Effector memory CD4-positive, alpha-beta T cell (primary cell): ENCODE data around the gene COCH.

Experiments
- DNase-seq, 3 donors: peaks; one replicate each; pipeline ENCODE4 v3.0.0-alpha.2; 2020
- H3K27ac ChIP-seq: 2 replicates; pipeline ENCODE4 v1.7.0; 2013; ENCODE audit warnings: mild to moderate bottlenecking, low read length, moderate library complexity; ENCODE audit not compliant: insufficient read depth, poor library complexity, severe bottlenecking
- H3K27me3 ChIP-seq: replicated peaks from 2 replicates; pipeline ENCODE4 v1.7.0; 2013; ENCODE audit warnings: mild to moderate bottlenecking, low read length; ENCODE audit not compliant: insufficient read depth, control insufficient read depth, poor library complexity, severe bottlenecking
- H3K36me3 ChIP-seq: 2 replicates; pipeline ENCODE4 v1.7.0; 2013; ENCODE audit warnings: mild to moderate bottlenecking, low read length, moderate library complexity; ENCODE audit not compliant: control insufficient read depth, insufficient read depth
- H3K4me1 ChIP-seq: 2 replicates; pipeline ENCODE4 v1.7.0; 2013; ENCODE audit warnings: low read length, mild to moderate bottlenecking; ENCODE audit not compliant: control insufficient read depth, insufficient read depth, poor library complexity, severe bottlenecking
- H3K4me3 ChIP-seq: 2 replicates; pipeline ENCODE4 v1.7.0; 2013; ENCODE audit warnings: low read length, low read depth, mild to moderate bottlenecking; ENCODE audit not compliant: insufficient read depth, poor library complexity, severe bottlenecking
- H3K9me3 ChIP-seq: 2 replicates; pipeline ENCODE4 v1.7.0; 2013; ENCODE audit warnings: mild to moderate bottlenecking, low read length, moderate library complexity; ENCODE audit not compliant: control insufficient read depth
- total RNA-seq, 3 donors: gene quantifications; one replicate each; lab custom pipeline; 2026; lab: John Stamatoyannopoulos, UW

COCH gene
- 0.09 to 0.39 (median 0.17) reads per million in 3 donors for total RNA-seq

DNA sequence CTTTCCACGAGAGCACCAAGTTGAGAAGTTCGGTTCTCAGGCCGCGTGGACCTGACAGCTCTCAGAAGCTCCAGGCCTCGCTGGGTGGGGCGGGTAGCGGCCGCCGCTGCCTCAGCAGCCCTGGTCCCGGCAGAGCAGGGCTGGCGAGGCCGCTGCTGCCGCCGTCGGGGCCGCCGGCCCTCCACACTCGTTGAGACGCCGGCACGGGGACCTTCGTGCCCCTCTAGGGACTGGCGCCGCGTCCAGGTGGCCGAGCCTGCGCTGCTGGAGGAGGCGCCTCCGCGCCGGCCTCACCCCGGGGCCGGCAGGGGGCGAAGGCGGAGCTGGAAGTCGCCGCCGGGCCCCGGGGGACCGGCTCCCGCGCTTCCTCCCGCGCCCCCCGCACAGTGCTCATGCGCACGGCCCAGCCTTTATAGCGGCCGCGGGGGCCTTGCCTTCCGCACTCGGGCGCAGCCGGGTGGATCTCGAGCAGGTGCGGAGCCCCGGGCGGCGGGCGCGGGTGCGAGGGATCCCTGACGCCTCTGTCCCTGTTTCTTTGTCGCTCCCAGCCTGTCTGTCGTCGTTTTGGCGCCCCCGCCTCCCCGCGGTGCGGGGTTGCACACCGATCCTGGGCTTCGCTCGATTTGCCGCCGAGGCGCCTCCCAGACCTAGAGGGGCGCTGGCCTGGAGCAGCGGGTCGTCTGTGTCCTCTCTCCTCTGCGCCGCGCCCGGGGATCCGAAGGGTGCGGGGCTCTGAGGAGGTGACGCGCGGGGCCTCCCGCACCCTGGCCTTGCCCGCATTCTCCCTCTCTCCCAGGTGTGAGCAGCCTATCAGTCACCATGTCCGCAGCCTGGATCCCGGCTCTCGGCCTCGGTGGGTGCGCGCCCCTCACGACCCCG, at the start of gene COCH:
COCH (plus strand) TSS at position 440 of the 879 bp plus-strand sequence; CDS start at position 820, 380 bp downstream.
- H3K4me1 ChIP-seq, result peaks cover 12% of the 10 kb centered on the region
- DNase-seq, result no peak
- H3K4me3 ChIP-seq, result peak within 1 kb of the TSS; percentile 56
- H3K27ac ChIP-seq, result no peak within 1 kb of the TSS
- H3K36me3 ChIP-seq, result no peaks in the 10 kb centered on the region
- peaks cover 22% of the 10 kb centered on the region for H3K27me3 ChIP-seq
- H3K9me3 ChIP-seq, result no peaks in the 10 kb centered on the region

DNA sequence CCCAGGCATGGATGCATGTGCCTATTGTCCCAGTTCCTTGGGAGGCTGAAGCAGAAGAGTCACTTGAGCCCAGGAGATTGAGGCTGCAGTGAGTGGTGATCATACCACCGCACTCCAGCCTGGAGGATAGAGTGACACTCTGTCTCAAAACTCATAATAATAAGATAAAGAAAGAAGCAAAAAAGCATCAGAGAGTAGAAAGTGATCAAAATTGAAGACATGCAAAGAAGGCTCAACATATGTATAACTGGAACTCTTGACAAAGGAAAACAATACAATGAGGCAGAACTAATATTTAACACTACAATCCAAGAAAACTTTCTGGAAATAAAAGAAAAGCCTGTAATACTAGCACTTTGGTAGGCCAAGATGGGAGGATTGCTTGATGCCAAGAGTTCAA, 48.3 kb upstream of the COCH start:
- Histone ChIP-seq H3K36me3 (no peaks in the 10 kb centered on the region), H3K4me1 (no peaks in the 10 kb centered on the region), H3K9me3 (no peaks in the 10 kb centered on the region), H3K27me3 (no peaks in the 10 kb centered on the region), H3K27ac (no peak overlapping the region), H3K4me3 (no peak overlapping the region)
- no peak for DNase-seq

DNA sequence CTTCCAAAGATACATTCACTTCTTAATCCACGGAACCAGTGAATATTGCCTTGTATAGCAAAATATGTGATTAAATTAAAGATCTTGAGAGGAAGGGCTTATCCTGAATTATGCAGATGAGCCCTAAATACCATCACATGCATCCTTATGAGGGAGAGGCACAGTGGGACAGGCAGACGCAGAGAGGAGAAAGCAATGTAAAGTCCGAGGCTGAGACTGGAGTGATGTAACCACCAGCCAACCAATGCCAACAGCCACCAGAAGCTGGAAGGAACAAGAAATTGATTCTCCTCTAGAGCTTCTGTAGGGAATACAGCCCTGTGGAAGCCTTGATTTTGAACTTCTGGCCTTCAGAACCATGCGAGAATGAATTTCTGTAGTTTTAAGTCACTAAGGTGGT, 44.5 kb upstream of the COCH start:
- Histone ChIP-seq H3K27ac (no peak overlapping the region), H3K4me1 (no peaks in the 10 kb centered on the region), H3K9me3 (no peaks in the 10 kb centered on the region), H3K4me3 (no peak overlapping the region), H3K36me3 (no peaks in the 10 kb centered on the region), H3K27me3 (no peaks in the 10 kb centered on the region)
- no peak for DNase-seq

DNA sequence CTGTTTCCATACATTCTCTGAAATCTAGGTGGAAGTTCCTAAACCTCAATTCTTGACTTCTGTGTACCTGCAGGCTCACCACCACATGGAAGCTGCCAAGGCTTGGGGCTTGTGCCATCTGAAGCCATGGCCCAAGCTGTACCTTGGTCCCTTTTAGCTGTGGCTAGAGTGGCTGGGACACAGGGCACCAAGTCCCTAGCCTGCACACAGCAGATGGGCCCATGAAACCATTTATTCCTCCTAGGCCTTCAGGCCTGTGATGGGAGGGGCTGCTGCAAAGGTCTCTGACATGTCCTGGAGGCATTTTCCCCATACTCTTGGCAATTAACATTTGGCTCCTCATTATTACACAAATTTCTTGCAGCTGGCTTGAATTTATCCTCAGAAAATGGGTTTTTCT, 40.0 kb upstream of the COCH start:
- Histone ChIP-seq H3K27ac (no peak overlapping the region), H3K4me1 (no peaks in the 10 kb centered on the region)
- no peak for DNase-seq

DNA sequence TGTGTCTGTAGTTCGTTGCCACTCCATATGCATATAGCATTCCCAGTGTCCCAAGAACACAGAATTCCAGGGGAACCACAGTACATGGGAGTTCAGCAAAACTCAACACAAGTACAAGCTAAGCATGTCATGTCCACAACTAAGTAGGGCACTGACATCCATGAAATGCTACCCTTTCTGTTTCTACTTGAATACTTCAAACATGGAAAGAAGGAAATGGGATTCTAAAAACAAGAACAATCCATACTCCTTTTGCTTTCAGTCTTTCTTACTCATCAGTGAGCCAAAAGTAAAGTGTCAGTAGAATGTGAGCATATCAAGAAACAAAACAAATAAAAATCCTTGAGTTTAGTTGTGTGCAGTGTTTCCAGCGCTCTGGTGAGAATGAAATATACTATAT, 36.0 kb upstream of the COCH start:
- no peak overlapping the region for H3K27ac ChIP-seq
- no peaks in the 10 kb centered on the region for H3K4me1 ChIP-seq
- no peaks in the 10 kb centered on the region for H3K27me3 ChIP-seq
- no peak overlapping the region for H3K4me3 ChIP-seq
- no peaks in the 10 kb centered on the region for H3K9me3 ChIP-seq
- H3K36me3 ChIP-seq, result no peaks in the 10 kb centered on the region
- DNase-seq, result no peak

More for the DNA sequence above, 40.0 kb upstream of the COCH start:
- Histone ChIP-seq H3K27me3 (no peaks in the 10 kb centered on the region), H3K36me3 (no peaks in the 10 kb centered on the region), H3K4me3 (no peak overlapping the region), H3K9me3 (no peaks in the 10 kb centered on the region)

DNA sequence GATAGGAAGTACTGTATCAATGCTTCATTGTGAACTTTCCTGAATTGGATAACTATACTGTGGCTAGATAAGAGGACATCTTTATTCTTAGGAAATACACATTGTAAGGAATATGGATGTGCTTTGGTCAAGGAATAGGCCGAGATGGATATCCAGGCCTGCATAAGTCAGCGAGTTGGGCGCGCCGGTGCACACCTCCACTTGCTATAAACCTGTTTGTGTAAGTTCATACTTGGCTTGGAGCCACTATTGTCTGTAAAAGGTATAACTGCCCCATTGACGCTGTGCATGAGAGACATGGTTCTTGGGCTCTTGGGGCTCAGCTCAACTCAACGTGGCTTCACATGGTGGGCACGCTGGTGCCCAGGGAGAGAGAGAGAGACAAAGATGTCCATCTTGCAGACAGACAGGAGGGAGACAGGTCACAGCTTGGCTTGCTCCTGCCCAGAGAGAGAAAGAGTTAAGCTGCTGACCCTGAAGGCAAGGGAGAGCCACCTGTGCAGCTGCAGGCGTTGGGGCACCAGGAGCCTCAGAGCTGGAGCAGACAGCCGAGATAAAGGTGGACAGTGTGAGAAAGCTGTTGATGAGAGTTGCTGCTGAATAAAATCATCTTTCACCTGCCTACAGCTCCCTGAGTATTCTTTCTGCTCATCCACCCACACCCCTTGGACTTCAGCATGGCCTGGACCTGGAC, 34.1 kb upstream of the COCH start:
- peaks cover under 1% of the 10 kb centered on the region for H3K27me3 ChIP-seq
- no peaks in the 10 kb centered on the region for H3K36me3 ChIP-seq
- DNase-seq, result no peak
- no peak overlapping the region for H3K4me3 ChIP-seq
- no peaks in the 10 kb centered on the region for H3K4me1 ChIP-seq
- no peaks in the 10 kb centered on the region for H3K9me3 ChIP-seq
- no peak overlapping the region for H3K27ac ChIP-seq

DNA sequence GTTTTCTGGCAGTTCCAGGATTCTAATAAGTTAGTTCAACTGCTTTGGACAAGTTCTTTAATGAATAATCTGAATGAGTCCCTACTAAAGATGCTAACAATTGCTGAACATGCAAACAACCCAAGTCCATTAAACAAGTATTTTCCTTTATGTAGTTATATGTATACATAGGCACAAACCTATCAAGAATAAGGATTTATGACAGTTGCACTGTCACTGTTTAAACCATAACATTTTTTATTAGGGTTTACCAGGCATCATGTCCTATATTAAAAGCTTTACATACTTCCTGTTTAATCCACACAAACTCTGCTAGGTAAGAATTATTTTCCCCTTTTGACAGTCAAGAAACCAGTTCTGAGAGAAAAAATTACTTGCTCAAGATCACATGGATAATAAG, 31.9 kb upstream of the COCH start:
- DNase-seq, result no peak
- no peaks in the 10 kb centered on the region for H3K9me3 ChIP-seq
- H3K27ac ChIP-seq, result no peak overlapping the region
- H3K36me3 ChIP-seq, result no peaks in the 10 kb centered on the region
- H3K27me3 ChIP-seq, result peaks cover 4% of the 10 kb centered on the region
- H3K4me1 ChIP-seq, result no peaks in the 10 kb centered on the region
- no peak overlapping the region for H3K4me3 ChIP-seq

DNA sequence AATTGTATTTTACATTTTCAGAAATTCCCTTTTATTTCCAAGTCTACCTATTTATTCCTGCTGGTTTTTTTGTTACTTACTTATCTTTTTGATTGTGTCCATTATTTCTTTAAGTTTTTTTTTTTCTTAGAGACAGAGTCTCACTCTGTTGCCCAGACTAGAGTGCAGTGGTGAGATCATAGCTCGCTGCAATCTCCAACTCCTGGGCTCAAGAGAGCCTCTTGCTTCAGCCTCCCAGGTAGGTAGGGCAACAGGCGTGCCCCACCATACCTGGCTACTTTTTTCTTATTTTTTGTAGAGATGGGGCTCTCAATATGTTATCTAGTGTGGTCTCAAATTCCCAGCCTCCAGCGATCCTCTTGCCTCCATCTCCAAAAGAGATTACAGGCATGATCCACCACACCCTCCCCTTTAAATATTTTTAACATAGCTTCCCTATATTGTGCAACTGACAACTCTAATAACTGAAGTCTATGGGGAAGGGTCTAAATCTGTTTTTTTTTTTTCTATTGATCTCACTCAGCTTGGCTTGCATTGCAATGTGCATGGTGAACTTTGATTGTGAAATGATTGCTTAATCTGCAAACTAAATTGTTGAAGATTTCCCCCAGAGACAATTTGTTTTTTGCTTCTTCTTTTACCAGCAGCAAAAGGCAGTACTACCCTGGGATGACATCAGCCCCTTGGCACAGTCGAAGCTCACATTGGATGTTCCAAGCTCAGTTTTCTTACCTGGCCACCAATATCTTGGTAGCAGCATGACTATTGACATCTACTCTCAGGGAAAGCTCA, 25.7 kb upstream of the COCH start:
- Histone ChIP-seq H3K9me3 (no peaks in the 10 kb centered on the region), H3K27ac (no peak overlapping the region), H3K27me3 (peaks cover 4% of the 10 kb centered on the region), H3K4me3 (no peak overlapping the region), H3K36me3 (no peaks in the 10 kb centered on the region), H3K4me1 (no peaks in the 10 kb centered on the region)
- DNase-seq, result no peak

DNA sequence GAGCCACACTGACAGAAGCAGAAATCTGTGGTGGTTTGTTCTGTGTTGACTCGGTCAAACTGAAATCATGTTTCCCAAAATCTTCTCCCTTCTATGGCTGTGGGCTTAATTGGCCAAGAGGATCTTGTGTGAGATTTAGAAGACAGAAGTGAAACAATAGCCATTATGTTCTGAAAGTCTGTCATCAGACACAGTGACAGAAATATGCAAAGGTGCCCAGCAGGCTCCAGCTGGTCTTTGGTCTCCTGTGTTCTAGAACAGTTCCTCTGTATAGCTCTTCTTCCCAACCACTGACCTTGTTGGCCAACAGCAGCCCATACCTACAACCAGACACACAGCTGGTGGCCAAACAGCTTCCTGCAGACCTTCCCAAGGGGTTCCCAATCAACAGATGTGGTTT, 25.0 kb upstream of the COCH start:
- Histone ChIP-seq H3K9me3 (no peaks in the 10 kb centered on the region), H3K4me3 (no peak overlapping the region), H3K4me1 (no peaks in the 10 kb centered on the region), H3K36me3 (no peaks in the 10 kb centered on the region), H3K27me3 (peaks cover 4% of the 10 kb centered on the region), H3K27ac (no peak overlapping the region)
- no peak for DNase-seq
